GM12873 (cell line): ENCODE results near the gene ITGA4.

Experiments
- TF ChIP-seq, protein P1 (sequence below): IDR thresholded peaks from 2 replicates; pipeline ENCODE4 v1.5.1; 2012; ENCODE audit warnings: low read depth, mild to moderate bottlenecking, moderate library complexity, low read length, control low read depth; ENCODE audit not compliant: insufficient read depth; ENCODE audit errors: missing control alignments

The ITGA4 gene

DNA sequence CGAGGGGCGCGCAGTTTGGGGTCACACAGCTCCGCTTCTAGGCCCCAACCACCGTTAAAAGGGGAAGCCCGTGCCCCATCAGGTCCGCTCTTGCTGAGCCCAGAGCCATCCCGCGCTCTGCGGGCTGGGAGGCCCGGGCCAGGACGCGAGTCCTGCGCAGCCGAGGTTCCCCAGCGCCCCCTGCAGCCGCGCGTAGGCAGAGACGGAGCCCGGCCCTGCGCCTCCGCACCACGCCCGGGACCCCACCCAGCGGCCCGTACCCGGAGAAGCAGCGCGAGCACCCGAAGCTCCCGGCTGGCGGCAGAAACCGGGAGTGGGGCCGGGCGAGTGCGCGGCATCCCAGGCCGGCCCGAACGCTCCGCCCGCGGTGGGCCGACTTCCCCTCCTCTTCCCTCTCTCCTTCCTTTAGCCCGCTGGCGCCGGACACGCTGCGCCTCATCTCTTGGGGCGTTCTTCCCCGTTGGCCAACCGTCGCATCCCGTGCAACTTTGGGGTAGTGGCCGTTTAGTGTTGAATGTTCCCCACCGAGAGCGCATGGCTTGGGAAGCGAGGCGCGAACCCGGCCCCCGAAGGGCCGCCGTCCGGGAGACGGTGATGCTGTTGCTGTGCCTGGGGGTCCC is at the start of gene ITGA4:
TSS of gene ITGA4 (plus strand) at position 266 of the 620 bp plus-strand sequence. CDS start at position 535, 269 bp downstream.
- TF ChIP-seq, protein P1, sequence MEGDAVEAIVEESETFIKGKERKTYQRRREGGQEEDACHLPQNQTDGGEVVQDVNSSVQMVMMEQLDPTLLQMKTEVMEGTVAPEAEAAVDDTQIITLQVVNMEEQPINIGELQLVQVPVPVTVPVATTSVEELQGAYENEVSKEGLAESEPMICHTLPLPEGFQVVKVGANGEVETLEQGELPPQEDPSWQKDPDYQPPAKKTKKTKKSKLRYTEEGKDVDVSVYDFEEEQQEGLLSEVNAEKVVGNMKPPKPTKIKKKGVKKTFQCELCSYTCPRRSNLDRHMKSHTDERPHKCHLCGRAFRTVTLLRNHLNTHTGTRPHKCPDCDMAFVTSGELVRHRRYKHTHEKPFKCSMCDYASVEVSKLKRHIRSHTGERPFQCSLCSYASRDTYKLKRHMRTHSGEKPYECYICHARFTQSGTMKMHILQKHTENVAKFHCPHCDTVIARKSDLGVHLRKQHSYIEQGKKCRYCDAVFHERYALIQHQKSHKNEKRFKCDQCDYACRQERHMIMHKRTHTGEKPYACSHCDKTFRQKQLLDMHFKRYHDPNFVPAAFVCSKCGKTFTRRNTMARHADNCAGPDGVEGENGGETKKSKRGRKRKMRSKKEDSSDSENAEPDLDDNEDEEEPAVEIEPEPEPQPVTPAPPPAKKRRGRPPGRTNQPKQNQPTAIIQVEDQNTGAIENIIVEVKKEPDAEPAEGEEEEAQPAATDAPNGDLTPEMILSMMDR: peak; percentile 84

DNA sequence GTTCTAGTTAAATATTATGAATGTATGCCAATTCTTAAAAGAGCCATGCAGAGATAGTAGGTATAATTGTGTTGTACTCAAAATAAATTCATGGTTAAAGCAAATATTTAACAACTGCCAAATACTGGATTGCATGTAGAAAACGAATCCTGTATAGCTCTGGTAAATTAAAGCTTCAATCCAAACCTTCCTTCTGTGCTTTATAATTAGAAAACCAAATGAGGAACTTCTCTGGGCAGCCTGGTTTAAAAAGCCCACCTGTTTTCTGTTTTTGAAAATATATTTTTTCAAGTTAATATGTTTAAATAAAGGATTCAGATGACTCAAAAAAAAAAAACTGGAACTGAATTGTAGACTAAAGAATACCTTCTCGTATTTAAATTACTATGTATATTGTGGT is 48.3 kb upstream of the ITGA4 start:
- TF ChIP-seq, protein P1: no peak

DNA sequence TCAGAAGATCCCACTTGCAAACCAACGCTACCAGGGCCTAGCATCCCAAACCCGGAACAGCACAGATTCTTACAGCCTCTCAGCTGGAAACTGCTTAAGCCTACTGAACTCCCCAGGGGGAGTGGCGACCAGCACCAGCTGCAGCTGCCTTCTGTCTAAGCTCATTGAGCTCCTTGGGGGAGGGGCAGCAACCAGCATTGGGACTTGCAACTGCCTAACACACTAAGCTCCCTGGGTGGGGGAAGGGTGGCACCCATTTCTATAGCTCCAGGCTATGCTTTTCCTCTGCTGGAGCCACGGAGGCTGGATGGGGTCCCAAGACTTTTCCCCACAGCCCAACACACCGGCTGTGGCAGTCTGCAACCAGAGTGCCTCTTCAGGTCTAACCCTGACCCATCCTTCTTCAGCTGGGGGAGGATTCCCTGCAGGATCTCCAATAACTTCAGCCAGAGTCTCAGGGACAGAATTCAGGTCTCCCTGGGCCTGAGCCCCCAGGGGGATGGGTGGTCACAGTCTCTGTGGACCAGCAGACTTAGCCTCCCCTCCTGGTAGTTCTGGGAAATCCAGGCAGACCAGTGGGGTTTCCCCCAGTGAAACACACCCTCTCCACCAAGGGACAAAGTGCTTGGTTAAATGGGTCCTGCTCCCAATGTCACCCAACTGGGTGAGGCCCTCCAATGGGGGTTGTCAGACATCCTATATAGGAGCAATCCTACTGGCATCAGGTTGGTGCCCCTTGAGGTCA is 45.9 kb upstream of the ITGA4 start:
- TF ChIP-seq, protein P1: peak; percentile 20

DNA sequence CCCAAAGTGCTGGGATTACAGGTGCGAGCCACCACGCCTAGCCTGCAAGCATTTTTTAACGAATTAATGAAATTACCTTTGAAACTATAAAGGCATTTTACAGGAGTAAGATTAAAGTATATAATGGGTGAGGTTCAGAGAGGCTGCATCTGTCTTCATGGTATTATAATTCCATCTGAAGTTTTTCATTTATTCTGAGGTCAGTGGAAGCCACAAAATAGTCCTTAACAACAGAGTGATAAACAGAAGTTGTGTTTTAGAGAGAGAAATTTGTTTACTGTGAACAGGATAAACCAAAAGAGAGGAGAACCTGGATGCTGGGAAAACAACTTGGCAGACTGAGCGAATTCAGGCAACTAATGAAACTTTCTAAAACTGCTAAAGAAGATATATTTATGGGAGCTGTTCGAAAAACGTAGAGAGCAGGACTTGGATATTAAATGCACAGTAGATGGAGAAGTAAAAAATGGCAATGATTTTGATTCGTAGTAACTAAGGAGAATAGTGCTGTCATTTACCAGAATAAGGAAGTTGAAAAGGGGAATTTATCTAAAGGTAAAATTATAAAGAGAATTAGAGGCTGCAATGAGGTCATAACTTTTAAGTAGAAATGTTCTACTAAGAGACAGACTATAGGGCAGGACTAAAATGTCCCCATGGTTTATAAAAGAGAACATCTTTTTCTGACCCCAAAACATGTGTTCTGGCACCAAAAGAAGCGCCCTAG is 37.9 kb upstream of the ITGA4 start:
- TF ChIP-seq, protein P1: no peak

DNA sequence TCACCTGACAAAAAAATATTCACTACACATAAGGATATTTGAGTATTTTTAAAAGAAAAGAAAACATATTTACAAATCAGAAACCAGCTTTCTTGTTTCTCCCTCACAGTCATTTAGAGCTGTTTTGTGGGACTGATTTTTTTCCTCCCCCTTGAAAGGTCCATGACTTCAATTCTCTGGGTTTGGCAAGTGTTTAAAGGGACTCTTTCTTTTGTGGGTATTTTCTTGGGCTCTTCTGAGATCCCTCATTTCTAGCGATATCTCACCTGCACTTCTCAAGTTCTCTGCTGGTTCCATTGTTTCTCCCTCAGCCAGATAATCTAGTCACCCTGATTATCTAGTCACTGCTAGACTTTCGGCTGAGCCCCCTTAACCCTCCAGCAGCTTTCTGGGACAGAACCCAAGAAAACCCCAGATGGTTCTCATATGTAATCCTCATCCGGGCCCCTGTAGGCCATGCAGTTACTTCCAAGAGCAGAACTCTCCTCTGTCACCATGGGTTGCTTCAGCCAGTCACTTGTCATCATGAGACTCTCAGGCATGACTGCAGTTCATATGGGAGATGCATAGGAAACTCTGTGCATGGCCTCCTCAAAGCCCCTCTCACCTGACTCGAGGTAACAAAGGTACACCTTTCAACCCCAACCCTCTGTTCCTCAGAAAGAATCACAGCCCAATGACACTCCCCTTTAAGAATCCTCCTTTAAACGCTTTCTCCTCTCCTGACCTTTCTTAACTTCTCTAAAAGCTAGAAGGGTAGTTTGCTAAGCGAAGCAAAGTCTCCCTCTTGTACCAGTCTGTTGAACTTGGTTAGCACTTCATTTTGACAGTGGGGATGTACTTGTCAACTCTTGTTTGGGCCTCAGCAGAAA is 36.7 kb upstream of the ITGA4 start:
- TF ChIP-seq, protein P1: no peak

DNA sequence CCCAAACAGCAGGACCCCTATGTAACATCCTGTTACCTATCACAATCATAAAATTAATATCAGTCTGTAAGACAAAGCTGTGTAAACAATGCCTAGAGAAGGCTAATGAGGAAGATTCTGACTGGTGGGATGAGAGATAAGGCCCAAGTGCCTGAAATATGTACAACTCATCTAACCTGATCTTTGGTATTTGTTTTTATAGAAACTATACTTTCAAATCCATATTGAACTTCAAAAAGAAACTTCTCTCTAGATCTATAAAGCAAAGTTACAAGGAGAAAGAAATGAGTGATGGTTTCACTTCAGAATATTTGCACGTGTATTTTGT is 36.1 kb upstream of the ITGA4 start:
- TF ChIP-seq, protein P1: no peak
